MM.1S (cell line): Measurements from ENCODE around the gene ARVCF.

Source experiments
- CTCF ChIP-seq: fragments of 300-600 bp; sonication (generic); IDR thresholded peaks from 2 replicates; pipeline ENCODE4 v1.5.1; 2016; ENCODE audit warnings: antibody characterized with exemption, low read length, mixed read lengths
- EZH2 ChIP-seq: fragments of 300-600 bp; sonication (generic); optimal IDR thresholded peaks from 2 replicates; pipeline ENCODE3; 2017; ENCODE audit warnings: low read depth, mild to moderate bottlenecking, antibody characterized with exemption, low read length, mixed read lengths

- no peak for TF ChIP-seq CTCF
- TF ChIP-seq EZH2: no peak
These were observed 49.5 kb downstream of the ARVCF start for GRCh38 chr22:19966908-19967750.
